Measurements from ENCODE around the gene SUGP1. TPM values are rescaled to one million over a fixed set of nuclear protein-coding genes. Genes with fewer than 3 reads are reported as not detected.

The SUGP1 gene
- total RNA-seq, 4 donors from 2014 or later, result 29.7 to 51.0 (median 39.8) TPM

- intact Hi-C loops (cut with DNase I; ENCODE audit: low total_unique reads), result no loop called here
Measured at GRCh38 chr19:19348266-19348665, 28.0 kb upstream of the SUGP1 start.

GRCh38 chr19:19347401-19348110 is 27.2 kb upstream of the SUGP1 start:
- Histone ChIP-seq H3K27me3 (no peaks in the 10 kb centered on the region), H3K4me3 (no peak overlapping the region), H3K9me3 (no peaks in the 10 kb centered on the region), H3K36me3 (peaks cover 3 to 91% of the 10 kb centered on the region in 2 donors), H3K4me1 (no peaks in the 10 kb centered on the region), H3K27ac (no peak overlapping the region)
- intact Hi-C loops (cut with DNase I; ENCODE audit: low total_unique reads), result no loop called here
- ATAC-seq, result no peak
- DNase-seq, result no peak
- in situ Hi-C loops (cut with MboI; ENCODE audit: low sequenced_read_pairs in 4 of 4), result no loop called here
- TF ChIP-seq, protein P1, sequence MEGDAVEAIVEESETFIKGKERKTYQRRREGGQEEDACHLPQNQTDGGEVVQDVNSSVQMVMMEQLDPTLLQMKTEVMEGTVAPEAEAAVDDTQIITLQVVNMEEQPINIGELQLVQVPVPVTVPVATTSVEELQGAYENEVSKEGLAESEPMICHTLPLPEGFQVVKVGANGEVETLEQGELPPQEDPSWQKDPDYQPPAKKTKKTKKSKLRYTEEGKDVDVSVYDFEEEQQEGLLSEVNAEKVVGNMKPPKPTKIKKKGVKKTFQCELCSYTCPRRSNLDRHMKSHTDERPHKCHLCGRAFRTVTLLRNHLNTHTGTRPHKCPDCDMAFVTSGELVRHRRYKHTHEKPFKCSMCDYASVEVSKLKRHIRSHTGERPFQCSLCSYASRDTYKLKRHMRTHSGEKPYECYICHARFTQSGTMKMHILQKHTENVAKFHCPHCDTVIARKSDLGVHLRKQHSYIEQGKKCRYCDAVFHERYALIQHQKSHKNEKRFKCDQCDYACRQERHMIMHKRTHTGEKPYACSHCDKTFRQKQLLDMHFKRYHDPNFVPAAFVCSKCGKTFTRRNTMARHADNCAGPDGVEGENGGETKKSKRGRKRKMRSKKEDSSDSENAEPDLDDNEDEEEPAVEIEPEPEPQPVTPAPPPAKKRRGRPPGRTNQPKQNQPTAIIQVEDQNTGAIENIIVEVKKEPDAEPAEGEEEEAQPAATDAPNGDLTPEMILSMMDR (IDR thresholded peaks at IDR 0.05 in 4 of 5, conservative IDR thresholded peaks at IDR 0.05 in 1 of 5), result no peak
- TF ChIP-seq POLR2A (IDR thresholded peaks at IDR 0.05), result no peak

More at GRCh38 chr19:19348266-19348665, 28.0 kb upstream of the SUGP1 start:
- in situ Hi-C loops (cut with MboI; ENCODE audit: low sequenced_read_pairs in 4 of 4), result no loop called here
- H3K4me3 ChIP-seq, result no peak overlapping the region
- no peak for DNase-seq
- no peaks in the 10 kb centered on the region for H3K4me1 ChIP-seq
- H3K9me3 ChIP-seq, result no peaks in the 10 kb centered on the region
- ATAC-seq, result no peak
- H3K27me3 ChIP-seq, result no peaks in the 10 kb centered on the region
- H3K27ac ChIP-seq, result no peak overlapping the region
- TF ChIP-seq POLR2A (IDR thresholded peaks at IDR 0.05), result no peak
- TF ChIP-seq, protein P1 (IDR thresholded peaks at IDR 0.05 in 4 of 5, conservative IDR thresholded peaks at IDR 0.05 in 1 of 5), result no peak
- peaks cover 3 to 94% of the 10 kb centered on the region in 2 donors for H3K36me3 ChIP-seq

DNA sequence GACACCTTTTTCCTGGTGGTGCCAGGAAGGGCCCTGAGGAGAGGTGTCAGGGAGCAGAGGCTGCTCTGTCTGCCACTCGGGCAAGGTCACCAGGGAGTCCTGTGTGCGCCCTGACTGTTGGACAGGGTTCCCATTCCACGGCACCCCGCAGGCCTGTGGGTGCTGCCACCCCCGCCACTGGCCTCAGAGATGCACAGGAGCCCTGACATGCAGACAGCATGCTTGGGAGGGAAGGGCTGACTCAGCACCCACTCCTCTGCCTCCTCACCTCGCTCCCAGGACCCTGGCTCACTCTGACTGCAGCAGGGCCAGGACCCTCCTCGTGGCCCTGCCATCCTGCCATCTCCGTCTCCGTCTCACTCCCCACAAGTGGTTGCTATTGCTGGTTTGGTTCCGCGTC is 25.7 kb upstream of the SUGP1 start:
- Histone ChIP-seq H3K4me3 (no peak overlapping the region), H3K27me3 (no peaks in the 10 kb centered on the region), H3K36me3 (peaks cover 3 to 89% of the 10 kb centered on the region in 2 donors), H3K9me3 (no peaks in the 10 kb centered on the region), H3K27ac (no peak overlapping the region), H3K4me1 (no peaks in the 10 kb centered on the region)
- in situ Hi-C loops (cut with MboI; ENCODE audit: low sequenced_read_pairs in 4 of 4) (no loop called here), intact Hi-C loops (cut with DNase I; ENCODE audit: low total_unique reads) (no loop called here)
- ATAC-seq, result no peak
- TF ChIP-seq, protein P1 (IDR thresholded peaks at IDR 0.05 in 4 of 5, conservative IDR thresholded peaks at IDR 0.05 in 1 of 5), result no peak
- no peak for TF ChIP-seq POLR2A (IDR thresholded peaks at IDR 0.05)
- DNase-seq, result no peak

- intact Hi-C loops (cut with DNase I; ENCODE audit: low total_unique reads), result no loop called here
- in situ Hi-C loops (cut with MboI; ENCODE audit: low sequenced_read_pairs in 4 of 4), result no loop called here
- no peak for ATAC-seq
Measured at GRCh38 chr19:19345232-19345631, 24.9 kb upstream of the SUGP1 start.

More at GRCh38 chr19:19345232-19345631, 24.9 kb upstream of the SUGP1 start:
- H3K9me3 ChIP-seq, result no peaks in the 10 kb centered on the region
- no peak for DNase-seq
- TF ChIP-seq POLR2A (IDR thresholded peaks at IDR 0.05), result no peak
- TF ChIP-seq, protein P1 (IDR thresholded peaks at IDR 0.05 in 4 of 5, conservative IDR thresholded peaks at IDR 0.05 in 1 of 5), result no peak
- H3K4me3 ChIP-seq, result no peak overlapping the region
- no peaks in the 10 kb centered on the region for H3K27me3 ChIP-seq
- H3K4me1 ChIP-seq, result no peaks in the 10 kb centered on the region
- H3K36me3 ChIP-seq, result peaks cover 3 to 94% of the 10 kb centered on the region in 2 donors
- no peak overlapping the region for H3K27ac ChIP-seq
